Muscle of leg (tissue), 11 donors: ENCODE measurements around the gene SPACA6. TPM values are rescaled to one million over a fixed set of nuclear protein-coding genes. Genes with fewer than 3 reads are reported as not detected.
"Not testable (repeated sequence)": the region's sequence is repeated elsewhere in the genome, so short reads cannot be mapped to it uniquely, and the experiment has no call there.

Experiments
- DNase-seq: peaks from one replicate; pipeline ENCODE4 v3.0.0; 2013
- H3K27ac ChIP-seq: one replicate; pipeline ENCODE4 v1.5.1; 2013; ENCODE audit warnings: mild to moderate bottlenecking, low read length, control low read depth
- H3K27me3 ChIP-seq: one replicate; pipeline ENCODE4 v1.6.1; 2013; ENCODE audit warnings: low read length; ENCODE audit not compliant: control insufficient read depth, insufficient read depth
- H3K36me3 ChIP-seq: one replicate; pipeline ENCODE4 v1.6.1; 2013; ENCODE audit warnings: low read length; ENCODE audit not compliant: control insufficient read depth, insufficient read depth
- H3K4me1 ChIP-seq: one replicate; pipeline ENCODE4 v1.6.1; 2013; ENCODE audit warnings: low read length; ENCODE audit not compliant: control insufficient read depth, insufficient read depth
- H3K4me3 ChIP-seq: one replicate; pipeline ENCODE4 v1.5.1; 2013; ENCODE audit warnings: low read length, control low read depth
- H3K9me3 ChIP-seq: replicated peaks from 2 replicates; pipeline ENCODE4 v1.6.1; 2013; ENCODE audit warnings: low read depth, low read length; ENCODE audit not compliant: control insufficient read depth
- WGBS: methylation state at CpG from one replicate; pipeline ENCODE4 v1.1.5; 2013; ENCODE audit warnings: missing lambda C conversion rate; ENCODE audit not compliant: insufficient coverage; 5-methylcytosine and 5-hydroxymethylcytosine counted together
- polyA plus RNA-seq, 8 donors: library from polyadenylated mRNA; unstranded; fragments of 120-200 nt; gene quantifications; one replicate each; pipeline versions ENCODE4 v1.2.1 to v1.2.3, GENCODE V29; 2013; ENCODE audit warnings: inconsistent platforms in 1 of 8, low replicate concordance in 1 of 8; ENCODE audit not compliant: insufficient read length in 8 of 8, insufficient read depth in 1 of 8
- total RNA-seq: library from RNA; stranded (reverse); fragments of 120-200 nt; gene quantifications from one replicate; pipeline ENCODE4 v1.2.4, GENCODE V29; 2013

Gene SPACA6
- total and polyA plus RNA-seq, 9 donors: 6.1 to 15.2 (median 9.7) TPM

DNA sequence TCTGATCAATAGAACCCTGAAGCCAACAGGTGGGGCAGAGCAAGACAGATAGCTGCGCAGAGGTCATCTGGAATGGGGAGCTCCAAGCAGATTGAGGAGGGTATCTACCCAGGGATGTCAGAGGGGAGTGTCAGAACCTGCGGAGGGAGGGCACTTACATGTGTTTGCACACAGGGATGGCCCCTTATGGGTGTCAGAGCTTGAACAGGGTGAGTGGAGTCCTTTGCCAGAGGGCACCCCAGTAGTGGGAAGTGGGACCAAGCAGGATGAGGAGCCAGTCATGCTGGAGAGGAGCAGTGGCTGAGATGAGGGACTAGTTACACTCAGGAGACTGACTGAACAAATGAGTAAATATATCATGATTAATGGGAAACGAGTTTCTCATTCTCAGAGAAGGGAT is 29.5 kb upstream of the SPACA6 start:
- H3K36me3 ChIP-seq: no peaks in the 10 kb centered on the region
- no peak overlapping the region for H3K27ac ChIP-seq
- WGBS: 46% methylated on average over 2 of the region's 3 CpGs
- H3K9me3 ChIP-seq: no peaks in the 10 kb centered on the region
- H3K4me3 ChIP-seq: no peak overlapping the region
- H3K4me1 ChIP-seq: no peaks in the 10 kb centered on the region
- no peak for DNase-seq
- H3K27me3 ChIP-seq: peaks cover 8% of the 10 kb centered on the region

DNA sequence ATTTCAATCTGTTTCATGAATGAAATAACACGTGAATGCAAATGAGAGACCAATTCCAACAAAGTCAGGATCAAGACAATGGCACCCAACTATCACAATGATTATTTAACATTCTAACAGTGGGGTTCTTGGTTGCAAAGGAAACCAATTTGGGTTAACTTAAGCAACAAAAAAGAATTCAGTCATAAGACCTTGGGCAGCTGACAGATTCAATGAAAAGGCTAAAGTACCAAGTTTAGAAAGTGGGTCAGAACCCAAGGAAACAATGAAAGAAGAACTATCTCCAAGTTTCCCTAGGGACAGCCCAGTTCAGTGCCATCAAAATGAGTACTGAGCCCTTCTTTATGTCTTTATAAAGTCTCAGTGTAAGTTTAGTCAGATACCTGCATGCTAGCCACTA is 29.0 kb upstream of the SPACA6 start:
- Histone ChIP-seq H3K27ac (no peak overlapping the region), H3K9me3 (no peaks in the 10 kb centered on the region), H3K4me1 (no peaks in the 10 kb centered on the region), H3K27me3 (peaks cover 8% of the 10 kb centered on the region), H3K4me3 (no peak overlapping the region), H3K36me3 (no peaks in the 10 kb centered on the region)
- whole genome bisulfite sequencing: no CpG with 5 or more reads among the region's 1 CpG
- no peak for DNase-seq

- DNase-seq: no peak
- Histone ChIP-seq H3K27ac (no peak overlapping the region), H3K9me3 (no peaks in the 10 kb centered on the region), H3K4me3 (no peak overlapping the region), H3K36me3 (no peaks in the 10 kb centered on the region), H3K27me3 (peaks cover 8% of the 10 kb centered on the region), H3K4me1 (no peaks in the 10 kb centered on the region)
- no CpG with 5 or more reads among the region's 3 CpGs for WGBS
Observed at GRCh38 chr19:51664997-51665396, 28.1 kb upstream of the SPACA6 start.

DNA sequence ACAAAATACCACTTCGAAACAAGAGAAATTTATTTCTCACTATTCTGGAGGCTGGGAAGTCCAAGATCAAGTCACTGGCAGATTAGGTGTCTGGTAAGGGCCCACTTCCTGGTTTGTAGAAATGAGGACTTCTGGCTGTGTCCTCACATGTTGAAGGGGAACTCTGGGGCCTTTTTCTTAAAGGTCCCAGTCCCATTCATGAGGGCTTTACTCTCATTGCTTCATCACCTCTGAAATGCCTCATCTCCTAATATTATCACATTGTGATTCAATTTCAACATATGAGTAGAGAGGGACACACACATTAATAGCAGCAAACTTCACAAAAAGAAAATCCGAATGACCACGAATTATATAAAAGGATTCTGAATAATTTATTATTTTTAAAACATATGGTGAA is 24.9 kb upstream of the SPACA6 start:
- no peaks in the 10 kb centered on the region for H3K9me3 ChIP-seq
- no peak for DNase-seq
- H3K27ac ChIP-seq: no peak overlapping the region
- no peaks in the 10 kb centered on the region for H3K4me1 ChIP-seq
- no CpG with 5 or more reads among the region's 3 CpGs for WGBS
- no peak overlapping the region for H3K4me3 ChIP-seq
- no peaks in the 10 kb centered on the region for H3K36me3 ChIP-seq
- H3K27me3 ChIP-seq: peaks cover 7% of the 10 kb centered on the region

GRCh38 chr19:51675911-51676565 is 17.1 kb upstream of the SPACA6 start:
- H3K4me1 ChIP-seq, H3K9me3 ChIP-seq, H3K27me3 ChIP-seq, DNase-seq, H3K4me3 ChIP-seq, H3K36me3 ChIP-seq, H3K27ac ChIP-seq: not testable (repeated sequence)
- 100% methylated on average over 1 of the region's 7 CpGs for WGBS

DNA sequence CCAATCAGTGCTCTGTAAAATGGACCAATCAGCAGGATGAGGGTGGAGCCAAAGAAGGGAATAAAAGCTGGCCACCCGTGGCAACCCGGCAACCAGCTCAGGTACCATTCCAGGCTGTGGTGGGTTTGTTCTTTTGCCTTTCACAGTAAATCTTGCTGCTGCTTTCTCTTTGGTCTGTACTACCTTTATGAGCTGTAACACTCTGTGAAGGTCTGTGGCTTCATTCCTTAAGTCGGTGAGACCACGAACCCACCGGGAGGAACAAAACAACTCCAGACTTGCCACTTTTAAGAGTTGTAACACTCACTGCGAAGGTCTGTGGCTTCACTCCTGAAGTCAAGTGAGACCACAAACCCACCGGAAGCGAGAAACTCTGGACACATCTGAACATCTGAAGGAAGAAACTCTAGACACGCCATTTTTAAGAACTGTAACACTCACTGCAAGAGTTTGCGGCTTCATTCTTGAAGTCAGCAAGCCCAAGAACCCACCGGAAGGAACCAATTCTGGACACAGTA is 16.5 kb upstream of the SPACA6 start:
- no peak overlapping the region for H3K4me3 ChIP-seq
- 69% methylated on average over 5 of the region's 11 CpGs for WGBS
- peaks cover 3% of the 10 kb centered on the region for H3K27me3 ChIP-seq
- no peak for DNase-seq
- peaks cover 3% of the 10 kb centered on the region for H3K4me1 ChIP-seq
- no peak overlapping the region for H3K27ac ChIP-seq
- H3K9me3 ChIP-seq: no peaks in the 10 kb centered on the region
- H3K36me3 ChIP-seq: no peaks in the 10 kb centered on the region

- DNase-seq: no peak
- H3K27me3 ChIP-seq: peaks cover 3% of the 10 kb centered on the region
- H3K27ac ChIP-seq: no peak overlapping the region
- no CpG with 5 or more reads among the region's 1 CpG for WGBS
- H3K4me3 ChIP-seq: no peak overlapping the region
- no peaks in the 10 kb centered on the region for H3K36me3 ChIP-seq
- peaks cover 3% of the 10 kb centered on the region for H3K4me1 ChIP-seq
- no peaks in the 10 kb centered on the region for H3K9me3 ChIP-seq
Observed at GRCh38 chr19:51680474-51680873, 12.7 kb upstream of the SPACA6 start.

DNA sequence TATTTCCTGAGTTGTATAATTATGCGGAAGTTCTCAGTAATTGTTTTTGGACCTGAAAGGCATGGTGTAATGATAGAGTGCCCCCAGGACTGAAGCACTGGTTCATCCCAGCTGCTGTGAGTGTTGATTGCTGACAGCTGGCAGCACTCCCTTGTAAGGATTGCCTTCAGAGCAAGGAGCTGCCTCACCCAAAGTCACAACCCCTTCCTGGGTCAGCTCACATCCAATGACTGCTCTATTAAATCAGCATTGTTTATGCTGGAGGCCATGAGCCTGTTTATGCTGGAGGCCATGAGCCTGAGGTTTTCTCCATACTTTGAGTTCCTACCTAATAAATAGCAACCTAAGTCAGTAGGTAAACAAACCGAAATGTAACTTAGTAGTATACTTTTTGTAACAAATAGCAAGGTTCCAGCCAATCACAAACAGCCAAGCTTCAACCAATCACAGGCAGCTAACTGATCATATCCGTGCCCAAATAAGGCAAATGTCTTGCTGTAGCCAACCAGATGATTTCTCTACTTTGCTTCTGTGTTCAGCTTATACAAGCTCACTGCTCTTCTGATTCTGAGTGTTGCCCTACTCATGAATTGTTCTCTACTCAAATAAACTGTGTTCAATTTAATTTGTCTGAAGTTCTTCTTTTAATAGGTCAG is 11.7 kb upstream of the SPACA6 start:
- no peaks in the 10 kb centered on the region for H3K36me3 ChIP-seq
- H3K4me1 ChIP-seq: peaks cover 3% of the 10 kb centered on the region
- DNase-seq: peak; percentile 52
- peaks cover 3% of the 10 kb centered on the region for H3K27me3 ChIP-seq
- H3K4me3 ChIP-seq: no peak overlapping the region
- H3K27ac ChIP-seq: peak overlapping the region; percentile 62
- no peaks in the 10 kb centered on the region for H3K9me3 ChIP-seq
- WGBS: 67% methylated on average over 1 of the region's 3 CpGs

- Histone ChIP-seq H3K27me3 (peaks cover 2% of the 10 kb centered on the region), H3K9me3 (no peaks in the 10 kb centered on the region), H3K4me1 (peaks cover 26% of the 10 kb centered on the region), H3K36me3 (no peaks in the 10 kb centered on the region), H3K27ac (no peak overlapping the region), H3K4me3 (no peak overlapping the region)
- DNase-seq: no peak
- no CpG with 5 or more reads among the region's 2 CpGs for WGBS
Observed at GRCh38 chr19:51686171-51686570, 7.0 kb upstream of the SPACA6 start.

DNA sequence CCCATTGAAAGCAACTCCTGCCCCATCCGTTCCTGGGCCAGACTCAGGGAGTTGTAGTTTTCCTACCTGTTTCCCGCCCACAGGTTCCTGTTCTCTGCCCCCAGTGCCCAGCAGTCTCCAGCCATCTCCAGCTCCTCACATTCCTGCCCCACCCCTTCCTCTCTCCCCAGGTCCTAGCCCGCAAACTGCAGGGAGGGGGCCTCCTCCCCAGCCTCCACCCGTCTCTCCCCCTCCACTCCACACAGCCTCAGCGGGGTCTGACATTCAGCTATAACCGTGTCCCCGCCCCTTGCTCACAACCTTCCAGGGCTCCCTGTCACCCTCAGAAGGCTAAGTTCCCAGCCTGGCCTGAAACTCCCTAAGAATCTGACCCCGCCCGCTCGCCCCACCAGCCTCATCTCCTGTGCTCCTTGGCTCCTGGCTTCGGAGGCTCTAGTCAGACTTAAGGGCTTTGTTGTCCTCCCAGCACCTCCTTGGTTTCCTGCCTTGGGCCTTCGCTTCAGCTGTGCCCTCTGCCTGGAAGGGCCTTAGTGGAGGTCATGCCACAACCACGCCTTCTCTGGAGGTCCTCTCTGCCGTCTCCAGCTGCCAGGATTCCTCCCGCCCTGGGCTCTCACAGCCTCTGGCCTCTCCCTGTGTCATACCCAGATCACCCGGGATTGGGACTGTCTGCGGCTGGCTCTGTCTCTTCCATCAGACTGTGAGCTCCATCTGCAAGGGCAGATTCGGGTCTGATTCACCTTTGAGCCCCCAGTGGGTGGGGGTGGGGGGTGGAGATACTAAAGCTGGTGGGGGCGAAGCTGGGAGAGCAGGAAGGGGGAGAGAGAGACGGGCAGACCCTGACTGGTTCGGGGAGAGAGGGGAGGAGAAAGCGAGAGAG is 5.1 kb upstream of the SPACA6 start:
- 7% methylated on average over 20 of the region's 22 CpGs for WGBS
- H3K27me3 ChIP-seq: peaks cover 2% of the 10 kb centered on the region
- peak overlapping the region; percentile 96 for H3K27ac ChIP-seq
- peaks cover 8% of the 10 kb centered on the region for H3K36me3 ChIP-seq
- H3K4me1 ChIP-seq: peaks cover 42% of the 10 kb centered on the region
- peak; percentile 85 for DNase-seq
- H3K4me3 ChIP-seq: peak overlapping the region; percentile 89
- H3K9me3 ChIP-seq: no peaks in the 10 kb centered on the region
